Measurements from ENCODE around the gene BEX4.
A peak's percentile ranks its signal among the peaks of the same experiment; 100 is the strongest.
"Not testable (repeated sequence)": the region's sequence is repeated elsewhere in the genome, so short reads cannot be mapped to it uniquely, and the experiment has no call there.

The BEX4 gene

DNA sequence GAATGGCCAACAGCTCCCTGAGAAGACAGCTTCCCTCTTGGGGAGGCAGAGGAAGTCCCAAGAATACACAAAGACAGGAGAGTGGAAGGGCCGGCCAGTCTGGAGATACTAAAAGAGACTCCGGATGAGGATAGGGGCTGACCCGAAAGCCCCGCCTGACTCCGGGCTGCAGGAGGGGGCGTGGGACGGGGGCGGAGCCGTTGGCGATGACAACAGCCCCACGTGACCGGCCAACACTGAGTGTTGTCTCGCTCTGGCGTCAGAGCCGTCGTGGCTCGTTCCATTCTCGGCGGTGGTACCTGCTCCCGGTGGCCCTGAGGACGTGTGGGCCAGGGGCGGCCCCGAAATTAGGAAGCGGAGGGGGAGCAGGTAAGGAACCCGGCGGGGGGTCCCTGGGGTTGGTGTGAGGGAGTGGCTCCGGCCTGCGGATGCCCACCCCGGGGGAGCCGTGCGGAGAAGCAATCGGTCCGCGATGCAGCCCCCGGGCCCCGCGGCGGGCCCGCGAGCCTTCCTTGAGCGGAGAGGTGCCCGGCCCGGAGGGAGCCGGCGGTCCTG lies at the start of gene BEX4:
Gene BEX4, plus strand, starts transcription at position 239 of the 555 bp plus-strand sequence. CDS start 1,046 bp downstream, outside the sequence.
- peak; percentile 80 for DNase-seq (ENCODE audit: low spot score)

DNA sequence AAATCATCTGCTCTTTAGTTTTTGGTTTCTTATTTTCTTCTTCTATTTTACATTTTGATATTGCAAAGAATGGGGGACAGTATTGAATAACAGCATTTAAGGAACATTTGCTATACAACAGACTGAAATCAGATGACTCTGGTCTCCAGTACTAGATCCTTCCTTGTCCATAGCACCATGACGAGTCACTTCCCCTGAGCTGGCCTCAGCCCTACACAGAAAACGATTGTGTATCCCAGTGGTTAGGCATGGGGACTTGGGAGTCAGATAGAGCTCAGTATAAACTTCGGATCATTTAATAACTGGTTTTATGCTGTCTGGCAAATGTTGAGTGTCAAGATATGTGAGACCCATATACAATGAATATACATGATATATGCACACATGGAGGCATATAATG lies 44.7 kb upstream of the BEX4 start:
- DNase-seq (ENCODE audit: low spot score) = peak; percentile 44

DNA sequence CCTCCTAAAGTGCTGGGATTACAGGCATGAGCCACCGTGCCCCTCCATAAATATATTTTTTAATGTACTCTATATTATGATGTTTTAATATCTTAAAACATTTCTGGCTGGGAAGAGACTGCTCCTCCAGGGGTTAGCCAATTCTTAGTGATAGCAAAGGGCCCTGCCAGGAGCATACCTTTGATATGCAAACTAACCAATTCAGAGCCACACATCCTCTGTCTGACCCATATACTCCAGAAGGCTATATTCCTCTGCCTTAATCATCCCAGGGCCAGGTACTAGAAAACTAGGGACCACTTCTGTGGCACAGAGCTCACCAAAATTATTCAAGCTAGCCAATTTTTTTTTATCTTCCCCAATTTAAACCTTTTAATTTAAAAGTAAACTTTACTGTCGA lies 43.6 kb upstream of the BEX4 start:
- DNase-seq (ENCODE audit: low spot score) = no peak

DNA sequence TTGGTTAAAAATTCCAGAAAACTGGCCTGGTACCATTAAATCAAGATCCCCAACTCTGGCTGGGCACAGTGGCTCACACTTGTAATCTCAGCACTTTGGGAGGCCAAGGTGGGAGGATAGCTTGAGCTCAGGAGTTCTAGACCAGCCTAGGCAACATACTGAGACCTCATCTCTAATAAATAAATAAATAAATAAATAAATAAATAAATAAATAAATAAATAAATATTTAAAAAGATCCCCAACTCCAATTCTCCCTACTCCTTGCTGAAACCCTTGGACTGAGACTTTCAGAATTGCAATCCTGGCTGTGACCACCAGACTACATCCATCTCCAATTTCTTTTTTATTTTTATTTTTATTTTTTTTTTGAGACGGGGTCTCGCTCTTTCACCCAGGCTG lies 39.7 kb upstream of the BEX4 start:
- not testable (repeated sequence) for DNase-seq (ENCODE audit: low spot score)

DNA sequence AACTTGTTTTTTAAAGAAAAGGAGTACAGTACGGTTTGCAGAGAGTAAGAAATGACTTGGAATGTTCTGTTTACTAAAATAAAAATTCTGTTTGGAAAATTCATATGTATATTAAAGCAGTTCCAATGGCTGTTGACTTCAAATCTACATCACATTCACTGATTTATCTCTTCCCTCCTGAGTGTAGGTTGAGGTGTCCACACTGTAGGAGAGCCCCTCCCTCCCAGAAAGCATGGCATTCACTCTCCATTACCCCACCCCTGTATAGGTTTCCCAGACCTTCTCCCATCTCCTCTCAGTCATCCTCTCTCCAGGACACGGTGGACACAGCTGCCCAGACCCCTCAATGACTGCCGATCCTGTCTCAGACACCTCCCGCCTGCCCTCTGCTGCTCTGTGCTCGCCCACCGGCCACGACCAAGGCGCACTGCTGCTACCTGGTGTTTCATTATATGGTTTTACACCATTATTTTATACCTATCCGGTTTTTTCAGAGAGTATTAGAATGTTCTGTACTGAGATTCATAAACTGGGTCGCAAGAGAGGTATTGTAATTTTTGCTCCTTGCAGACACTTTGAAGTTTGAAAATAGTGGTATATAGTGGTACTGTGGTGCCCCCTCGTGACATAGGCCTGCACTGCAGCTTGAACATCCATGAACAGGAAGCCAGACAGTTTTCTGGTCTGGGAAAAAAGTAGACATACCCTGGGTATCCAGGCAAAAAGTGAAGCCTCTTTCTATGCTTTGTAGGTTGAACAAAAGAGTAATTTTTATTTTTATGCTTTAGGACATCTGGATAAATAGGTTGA lies 38.8 kb upstream of the BEX4 start:
- DNase-seq (ENCODE audit: low spot score) = peak; percentile 59

DNA sequence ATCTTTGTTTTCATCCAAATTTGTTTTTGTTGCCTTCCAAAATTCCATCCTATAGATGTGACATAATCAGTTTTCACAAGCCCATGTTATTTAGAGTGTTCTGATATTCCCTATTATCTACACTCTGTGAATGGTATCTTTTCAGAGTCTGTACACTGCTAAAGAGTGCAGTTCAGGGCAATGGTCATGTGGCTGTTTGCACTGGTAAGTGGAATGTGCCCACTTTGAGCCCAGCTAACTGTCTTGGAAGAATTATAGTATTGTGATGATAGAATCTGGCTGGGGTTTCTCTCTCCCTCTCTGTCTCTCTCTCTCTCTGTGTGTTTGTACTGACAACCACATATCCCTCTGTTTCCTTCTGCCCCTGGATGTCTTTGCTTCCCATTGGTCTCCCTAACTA lies 37.4 kb upstream of the BEX4 start:
- no peak for DNase-seq (ENCODE audit: low spot score)

- DNase-seq (ENCODE audit: low spot score) = no peak
These were observed 31.0 kb upstream of the BEX4 start for GRCh38 chrX:103183912-103184311.

DNA sequence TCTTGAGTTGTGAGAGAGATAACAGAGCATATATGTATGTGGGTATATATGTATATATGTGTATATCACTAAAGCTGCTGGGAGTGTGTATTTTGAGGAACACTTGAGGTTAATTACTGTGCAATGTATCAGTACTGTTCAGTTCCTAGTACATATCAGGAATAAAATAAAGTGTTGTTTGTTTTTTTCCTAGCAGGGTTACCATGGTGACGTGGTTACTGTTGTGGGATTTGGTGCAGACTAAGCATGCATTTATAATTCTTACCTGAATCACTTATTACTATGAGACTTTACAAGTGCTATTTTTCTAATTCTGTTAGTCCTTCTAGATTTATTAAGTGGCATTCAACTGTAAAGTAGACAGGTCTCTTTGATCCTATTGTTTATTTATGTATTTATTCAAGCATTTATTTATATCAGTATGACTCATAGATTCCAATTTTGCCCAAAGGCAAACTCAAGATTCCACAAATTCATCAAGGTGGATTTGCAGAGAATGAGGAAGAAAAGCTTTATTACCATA lies 26.9 kb upstream of the BEX4 start:
- DNase-seq (ENCODE audit: low spot score) = no peak

GRCh38 chrX:103197721-103198306 lies 17.1 kb upstream of the BEX4 start:
- DNase-seq (ENCODE audit: low spot score) = peak; percentile 32

DNA sequence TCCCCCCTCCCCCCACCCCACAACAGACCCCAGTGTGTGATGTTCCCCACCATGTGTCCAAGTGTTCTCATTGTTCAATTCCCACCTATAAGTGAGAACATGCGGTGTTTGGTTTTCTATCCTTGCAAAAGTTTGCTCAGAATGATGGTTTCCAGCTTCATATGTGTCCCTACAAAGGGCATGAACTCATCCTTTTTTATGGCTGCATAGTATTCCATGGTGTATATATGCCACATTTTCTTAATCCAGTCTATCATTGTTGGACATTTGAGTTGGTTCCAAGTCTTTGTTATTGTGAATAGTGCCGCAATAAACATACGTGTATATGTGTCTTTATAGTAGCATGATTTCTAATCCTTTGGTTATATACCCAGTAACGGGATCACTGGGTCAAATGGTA lies 16.2 kb upstream of the BEX4 start:
- DNase-seq (ENCODE audit: low spot score) = not testable (repeated sequence)

DNA sequence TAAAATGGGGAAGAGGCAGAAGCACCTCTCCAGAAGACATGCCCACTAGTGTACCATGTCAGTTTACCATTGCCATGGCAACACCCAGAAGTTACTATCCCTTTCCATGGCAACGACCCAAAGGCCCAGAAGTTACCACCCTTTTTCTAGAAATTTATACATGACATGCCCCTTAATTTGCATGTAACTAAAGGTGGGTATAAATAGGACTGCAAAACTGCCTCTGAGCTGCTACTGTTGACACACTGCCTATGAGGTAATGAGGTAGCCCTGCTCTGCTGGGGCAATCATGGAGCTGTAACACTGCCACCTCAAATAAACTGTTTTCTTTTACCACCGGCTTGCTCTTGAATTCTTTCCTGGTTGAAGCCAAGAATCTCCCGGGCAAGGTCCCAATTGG lies 13.9 kb upstream of the BEX4 start:
- DNase-seq (ENCODE audit: low spot score) = no peak

DNA sequence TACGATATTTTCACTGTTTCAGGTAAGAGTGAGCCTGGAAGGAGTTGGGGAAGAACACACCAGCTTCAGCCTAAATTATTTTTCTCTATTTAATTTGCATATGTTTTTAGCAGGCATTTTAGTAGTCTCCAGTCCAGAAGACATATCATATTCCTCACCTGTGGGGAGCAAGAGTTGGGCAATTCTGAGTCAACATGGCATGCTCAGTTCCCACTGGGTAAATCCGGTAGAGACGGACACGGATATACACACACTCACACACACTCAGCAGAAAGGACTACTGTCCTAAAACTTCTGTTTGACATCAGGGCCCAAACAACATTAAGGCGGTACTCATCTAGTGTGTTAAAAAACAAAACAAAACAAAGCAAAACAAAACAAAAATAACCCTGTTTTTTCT lies 4.9 kb upstream of the BEX4 start:
- no peak for DNase-seq (ENCODE audit: low spot score)

GRCh38 chrX:103211012-103211715 lies 3.7 kb upstream of the BEX4 start:
- DNase-seq (ENCODE audit: low spot score) = peak; percentile 38

DNA sequence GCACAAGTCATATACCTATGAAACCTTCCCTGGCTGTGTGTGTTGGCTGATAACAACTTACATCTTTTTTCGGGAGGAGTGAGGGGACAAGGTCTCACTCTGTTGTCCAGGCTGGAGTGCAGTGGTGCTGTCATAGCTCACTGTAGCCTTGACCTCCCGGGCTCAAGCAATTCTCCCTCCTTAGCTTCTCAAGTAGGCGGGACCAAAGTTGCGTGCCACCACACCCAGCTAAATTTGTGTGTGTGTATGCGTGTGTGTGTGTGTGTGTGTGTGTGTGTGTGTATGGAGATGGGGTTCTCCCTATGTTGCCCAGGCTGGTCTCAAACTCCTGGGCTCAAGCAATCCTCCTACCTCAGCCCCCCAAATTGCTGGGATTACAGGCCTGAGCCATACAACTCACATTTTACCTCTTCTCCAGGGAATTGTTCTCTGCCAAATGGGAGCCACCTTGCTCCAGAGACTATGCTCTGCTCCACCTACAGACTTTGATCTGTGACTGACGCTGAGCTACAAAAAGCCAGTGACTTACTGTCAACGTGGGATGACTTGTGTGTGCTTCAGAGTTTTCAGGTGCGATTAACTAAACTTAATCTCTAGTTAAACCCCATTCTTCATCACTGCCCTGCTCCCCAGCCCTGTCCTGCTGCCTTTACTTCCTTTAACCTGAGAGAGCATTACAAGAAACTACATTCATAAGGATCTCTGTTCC lies 2.0 kb upstream of the BEX4 start:
- DNase-seq (ENCODE audit: low spot score) = no peak

- DNase-seq (ENCODE audit: low spot score) = peak; percentile 1
These were observed 600 bp downstream of the BEX4 start for GRCh38 chrX:103215425-103215991.

GRCh38 chrX:103220511-103221323 lies 5.8 kb downstream of the BEX4 start:
- DNase-seq (ENCODE audit: low spot score) = no peak

GRCh38 chrX:103225918-103226317 lies 11.0 kb downstream of the BEX4 start:
- DNase-seq (ENCODE audit: low spot score) = not testable (repeated sequence)

GRCh38 chrX:103233263-103233662 lies 18.4 kb downstream of the BEX4 start:
- DNase-seq (ENCODE audit: low spot score) = no peak

DNA sequence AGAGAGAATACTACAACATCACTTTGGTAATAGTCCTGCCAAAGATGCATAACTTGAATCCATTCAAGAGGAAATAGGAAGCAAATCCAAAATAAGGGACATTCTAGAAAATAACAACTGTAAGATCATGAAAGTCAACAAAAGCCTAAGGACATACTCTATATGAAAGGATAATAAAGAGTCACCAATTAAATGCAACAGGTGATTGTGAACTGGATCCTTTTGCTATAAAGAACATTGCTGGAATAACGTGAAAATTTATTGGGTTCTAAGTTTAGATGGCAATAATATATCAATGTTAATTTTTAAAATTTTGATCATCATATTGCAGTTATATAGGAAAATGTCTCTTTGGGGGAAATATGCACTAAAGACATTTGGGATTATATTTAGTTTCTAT lies 20.0 kb downstream of the BEX4 start:
- no peak for DNase-seq (ENCODE audit: low spot score)

DNA sequence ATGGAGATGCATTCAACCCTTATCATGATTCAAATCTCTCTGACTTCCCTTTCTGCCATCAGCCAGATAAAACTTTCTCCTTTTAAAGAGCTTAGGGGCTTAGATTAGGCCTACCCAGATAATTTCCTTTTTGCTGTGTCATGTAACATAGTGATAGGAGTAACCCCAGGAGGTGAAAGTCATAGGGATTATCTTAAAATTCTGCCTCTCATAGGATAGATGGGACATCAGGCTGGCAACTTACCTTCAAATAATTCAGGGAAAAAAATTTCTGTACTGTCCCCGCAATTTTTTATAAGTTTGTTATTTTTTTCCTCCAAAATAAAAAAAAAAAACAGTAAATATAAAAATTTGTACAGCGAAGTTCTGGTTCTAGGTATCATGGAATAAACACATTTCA lies 20.7 kb downstream of the BEX4 start:
- DNase-seq (ENCODE audit: low spot score) = not testable (repeated sequence)

DNA sequence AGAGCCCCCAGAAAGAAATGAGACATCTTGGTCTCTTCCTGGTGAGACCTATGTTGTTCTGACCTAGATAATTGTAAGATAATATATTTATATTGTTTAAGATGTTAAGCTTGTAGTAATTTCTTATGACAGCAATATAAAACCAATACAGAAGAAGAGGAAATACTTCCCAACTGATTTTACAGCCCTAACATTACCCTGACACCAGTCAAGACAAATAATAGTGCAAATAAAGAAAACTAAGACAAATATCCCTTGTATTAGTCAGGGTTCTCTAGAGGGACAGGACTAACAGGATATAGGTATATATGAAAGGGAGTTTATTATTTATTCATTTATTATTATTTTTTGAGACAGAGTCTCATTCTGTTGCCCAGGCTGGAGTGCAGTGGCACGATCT lies 21.4 kb downstream of the BEX4 start:
- no peak for DNase-seq (ENCODE audit: low spot score)
